SJCRH30 (cell line): Measurements from ENCODE around the gene SUPT20HL2. TPM values are rescaled to one million over a fixed set of nuclear protein-coding genes. Genes with fewer than 3 reads are reported as not detected.
"Not testable (repeated sequence)": the region's sequence is repeated elsewhere in the genome, so short reads cannot be mapped to it uniquely, and the experiment has no call there.

ENCODE experiments used
- DNase-seq, 2 experiments: peaks; one replicate each; pipeline ENCODE4 v3.0.0-alpha.2; 2015 to 2020
- H3K27ac ChIP-seq: fragments of 250-450 bp; sonication (Bioruptor Pico); 2 replicates; pipeline ENCODE4 v1.5.1; 2020; ENCODE audit warnings: mild to moderate bottlenecking, moderate library complexity
- H3K27me3 ChIP-seq: fragments of 250-450 bp; sonication (Bioruptor Pico); 2 replicates; pipeline ENCODE4 v1.5.1; 2020; ENCODE audit warnings: mild to moderate bottlenecking, moderate library complexity
- H3K36me3 ChIP-seq: fragments of 250-450 bp; sonication (Bioruptor Pico); 2 replicates; pipeline ENCODE4 v1.5.1; 2020; ENCODE audit warnings: mild to moderate bottlenecking, moderate library complexity
- H3K4me1 ChIP-seq: fragments of 250-450 bp; sonication (Bioruptor Pico); 2 replicates; pipeline ENCODE4 v1.5.1; 2020; ENCODE audit warnings: mild to moderate bottlenecking, moderate library complexity
- H3K4me3 ChIP-seq: fragments of 250-450 bp; sonication (Bioruptor Pico); 2 replicates; pipeline ENCODE4 v1.5.1; 2020; ENCODE audit warnings: mild to moderate bottlenecking, moderate library complexity
- H3K9me3 ChIP-seq: fragments of 250-450 bp; sonication (Bioruptor Pico); replicated peaks from 2 replicates; pipeline ENCODE4 v1.5.1; 2020; ENCODE audit warnings: mild to moderate bottlenecking, moderate library complexity
- total RNA-seq: library from RNA; depleted of rRNA; stranded (reverse); fragments of >200 nt; shearing (Covaris generic); gene quantifications from 2 replicates; pipeline ENCODE4 v1.2.3, GENCODE V29; 2014; rRNA removed

Gene SUPT20HL2
- 0.05 and 0.18 TPM in 2 replicates for total RNA-seq

DNA sequence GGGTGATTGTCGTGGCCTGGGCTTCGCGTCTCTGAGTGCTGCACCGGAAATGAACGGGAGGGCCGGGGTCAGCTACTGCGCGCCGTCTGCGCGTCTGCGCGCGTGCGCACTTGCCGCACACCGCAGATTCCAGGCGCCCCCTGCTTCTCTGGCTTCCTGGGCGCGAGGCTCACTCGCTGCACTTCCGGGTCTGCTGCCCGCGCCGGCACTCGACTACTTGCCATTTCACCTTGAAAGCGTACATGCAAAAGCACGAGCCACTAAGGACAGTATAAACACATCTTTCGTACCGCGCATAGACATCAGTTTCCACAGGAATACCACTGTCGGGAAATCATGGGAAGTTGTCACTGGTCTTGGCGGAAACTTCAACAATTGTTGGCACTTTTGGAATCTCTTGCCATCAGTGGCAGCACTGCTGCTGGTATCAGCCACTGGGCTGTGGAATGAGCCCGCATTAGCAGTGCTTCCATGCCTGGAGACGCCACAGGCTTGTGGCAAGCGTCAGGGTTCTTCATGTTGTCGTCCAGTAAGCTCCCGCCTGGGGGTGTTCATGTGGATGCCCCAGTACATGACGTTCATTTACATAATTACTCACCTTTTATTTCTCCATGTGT, at the start of gene SUPT20HL2:
Gene SUPT20HL2, minus strand, starts transcription at position 51 of the 617 bp plus-strand sequence. CDS start 754 bp downstream, outside the sequence.
- Histone ChIP-seq H3K4me1 (no peaks in the 10 kb centered on the region), H3K36me3 (no peaks in the 10 kb centered on the region), H3K4me3 (no peak within 1 kb of the TSS), H3K9me3 (no peaks in the 10 kb centered on the region), H3K27me3 (no peaks in the 10 kb centered on the region), H3K27ac (no peak within 1 kb of the TSS)
- DNase-seq = no peak

DNA sequence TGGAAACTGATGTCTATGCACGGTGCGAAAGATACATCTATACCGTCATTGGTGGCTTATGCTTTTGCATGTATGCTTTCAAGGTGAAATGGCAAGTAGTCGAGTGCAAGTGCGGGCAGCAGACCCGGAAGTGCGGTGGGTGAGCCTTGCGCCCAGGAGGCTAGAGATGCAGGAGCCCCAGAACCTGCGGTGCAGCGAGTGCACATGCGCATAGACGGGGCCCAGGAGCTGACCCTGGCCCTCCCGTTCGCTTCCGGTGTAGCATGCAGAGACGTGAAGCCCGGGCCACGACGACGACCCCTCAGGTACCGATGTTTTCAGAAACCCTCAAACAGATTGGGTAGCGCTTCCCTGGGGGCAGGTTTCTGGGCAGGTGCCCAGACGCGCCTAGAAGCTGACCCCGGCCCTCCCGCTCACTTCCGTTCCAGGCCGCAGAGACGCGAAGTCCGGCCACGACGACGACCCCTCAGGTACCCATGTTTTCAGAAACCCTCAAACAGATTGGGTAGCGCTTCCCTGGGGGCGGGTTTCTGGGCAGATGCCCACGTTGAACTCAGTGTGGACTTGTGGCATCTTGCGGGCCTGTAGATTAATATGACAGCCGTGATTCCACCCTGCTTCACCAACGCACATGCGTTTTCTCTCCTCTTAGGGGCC, 48.3 kb upstream of the SUPT20HL2 start:
- not testable (repeated sequence) for H3K9me3 ChIP-seq, H3K4me1 ChIP-seq, H3K36me3 ChIP-seq, DNase-seq, H3K27me3 ChIP-seq, H3K4me3 ChIP-seq, H3K27ac ChIP-seq

DNA sequence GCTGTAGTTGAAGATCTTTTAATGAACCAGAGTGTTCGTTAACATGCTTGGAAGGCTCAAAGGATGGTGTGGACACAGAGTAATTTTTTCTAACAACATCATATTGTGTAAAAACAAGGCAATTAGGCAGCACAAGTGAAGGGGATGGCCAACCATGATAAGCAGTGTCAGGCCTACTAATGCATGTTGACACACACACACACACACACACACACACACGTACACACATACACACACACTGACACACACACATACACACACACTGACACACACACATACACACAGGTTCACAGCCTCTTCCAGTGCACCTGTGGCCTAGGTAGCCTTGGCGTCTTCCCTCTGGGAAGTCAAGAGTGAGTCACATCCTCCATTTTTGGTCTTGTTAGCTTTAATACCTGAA, 46.4 kb upstream of the SUPT20HL2 start, which contains the start of gene SUPT20HL1:
Gene SUPT20HL1, plus strand, starts transcription at position 368 of the 400 bp plus-strand sequence. CDS start 2,122 bp downstream, outside the sequence.
- H3K36me3 ChIP-seq = no peaks in the 10 kb centered on the region
- H3K4me1 ChIP-seq = no peaks in the 10 kb centered on the region
- no peak for DNase-seq
- H3K4me3 ChIP-seq = no peak within 1 kb of the TSS
- no peak within 1 kb of the TSS for H3K27ac ChIP-seq
- no peaks in the 10 kb centered on the region for H3K27me3 ChIP-seq
- H3K9me3 ChIP-seq = no peaks in the 10 kb centered on the region

DNA sequence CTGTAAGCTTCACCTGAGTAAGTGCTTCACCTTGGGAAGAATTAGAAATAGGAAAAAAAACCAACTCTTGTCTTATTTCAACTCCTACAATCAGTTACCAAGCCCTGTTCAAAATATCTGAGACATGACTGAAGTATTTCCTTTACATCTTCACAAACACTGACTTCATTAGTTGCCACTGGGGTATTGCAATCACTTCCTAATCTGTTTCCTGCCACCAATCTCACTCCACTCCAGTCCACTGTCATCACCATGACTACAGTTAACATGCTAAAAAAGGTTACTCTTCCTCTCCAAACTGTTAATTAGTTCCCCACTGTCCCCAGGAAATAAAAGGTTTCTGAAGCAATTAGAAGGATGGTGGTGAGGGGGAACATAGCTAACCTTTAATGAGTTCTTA, 43.2 kb upstream of the SUPT20HL2 start:
- Histone ChIP-seq H3K36me3 (no peaks in the 10 kb centered on the region), H3K27me3 (no peaks in the 10 kb centered on the region), H3K9me3 (no peaks in the 10 kb centered on the region), H3K4me1 (no peaks in the 10 kb centered on the region), H3K27ac (no peak overlapping the region), H3K4me3 (no peak overlapping the region)
- no peak for DNase-seq

- no peaks in the 10 kb centered on the region for H3K9me3 ChIP-seq
- no peak overlapping the region for H3K4me3 ChIP-seq
- DNase-seq = no peak
- H3K27ac ChIP-seq = no peak overlapping the region
- no peaks in the 10 kb centered on the region for H3K4me1 ChIP-seq
- H3K36me3 ChIP-seq = no peaks in the 10 kb centered on the region
- no peaks in the 10 kb centered on the region for H3K27me3 ChIP-seq
Measured at GRCh38 chrX:24355095-24355494, 41.2 kb upstream of the SUPT20HL2 start.

DNA sequence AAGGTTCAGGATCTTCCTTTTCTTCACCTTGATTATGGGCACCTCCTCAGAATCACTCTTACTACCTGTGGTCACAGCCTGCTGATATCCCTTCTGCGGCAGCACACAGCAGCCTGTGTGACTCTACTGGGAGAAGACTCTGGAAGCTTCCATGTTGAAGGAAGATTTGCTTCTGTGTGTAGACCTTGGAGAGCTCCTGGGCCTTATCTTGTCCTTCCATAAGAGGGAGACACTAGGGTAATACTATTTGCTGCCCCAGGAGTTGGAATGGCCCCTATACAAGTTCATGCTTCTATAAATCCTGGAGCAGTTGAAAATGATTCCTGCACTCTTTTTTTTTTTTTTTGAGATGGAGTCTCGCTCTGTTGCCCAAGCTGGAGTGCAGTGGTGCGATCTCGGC, 36.3 kb upstream of the SUPT20HL2 start:
- H3K27ac ChIP-seq = no peak overlapping the region
- no peaks in the 10 kb centered on the region for H3K9me3 ChIP-seq
- no peaks in the 10 kb centered on the region for H3K36me3 ChIP-seq
- no peak overlapping the region for H3K4me3 ChIP-seq
- H3K27me3 ChIP-seq = no peaks in the 10 kb centered on the region
- peaks cover 12% of the 10 kb centered on the region for H3K4me1 ChIP-seq
- no peak for DNase-seq

- Histone ChIP-seq H3K9me3 (no peaks in the 10 kb centered on the region), H3K27me3 (no peaks in the 10 kb centered on the region), H3K4me1 (peaks cover 12% of the 10 kb centered on the region), H3K27ac (no peak overlapping the region), H3K4me3 (no peak overlapping the region), H3K36me3 (no peaks in the 10 kb centered on the region)
- peak; percentile 40 to 71 for DNase-seq
Measured at GRCh38 chrX:24347881-24348280, 34.0 kb upstream of the SUPT20HL2 start.

- no peaks in the 10 kb centered on the region for H3K27me3 ChIP-seq
- H3K4me3 ChIP-seq = no peak overlapping the region
- H3K9me3 ChIP-seq = no peaks in the 10 kb centered on the region
- H3K4me1 ChIP-seq = peaks cover 18% of the 10 kb centered on the region
- no peak overlapping the region for H3K27ac ChIP-seq
- DNase-seq = no peak
- H3K36me3 ChIP-seq = no peaks in the 10 kb centered on the region
Measured at GRCh38 chrX:24343719-24344118, 29.9 kb upstream of the SUPT20HL2 start.

DNA sequence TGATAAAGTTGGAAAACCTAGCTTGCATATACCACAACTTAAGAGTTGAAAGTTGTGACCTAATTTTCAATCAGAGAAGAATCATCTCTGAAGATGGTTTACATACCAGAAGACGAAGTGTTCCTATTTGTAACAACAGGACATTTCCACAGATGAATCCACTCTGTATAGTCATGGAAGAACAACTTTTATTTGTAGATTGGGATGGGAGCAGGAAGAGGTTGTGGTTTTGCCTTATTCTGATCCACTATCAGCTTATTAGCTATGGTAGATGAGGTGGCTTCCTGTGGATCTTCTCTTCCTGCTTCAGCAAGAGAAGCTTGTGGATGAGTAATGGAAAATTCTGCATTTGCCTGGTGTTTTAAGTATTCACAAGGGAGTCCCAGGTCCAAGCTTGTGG, 27.9 kb upstream of the SUPT20HL2 start:
- Histone ChIP-seq H3K27ac (peak overlapping the region; percentile 26; the same call in 1 of the 2 replicates), H3K27me3 (no peaks in the 10 kb centered on the region), H3K9me3 (no peaks in the 10 kb centered on the region), H3K4me3 (no peak overlapping the region), H3K4me1 (0 out of 2 replicates have a peak, but pooled peaks cover 7% of the 10 kb centered on the region), H3K36me3 (no peaks in the 10 kb centered on the region)
- DNase-seq = peak in 1 of 2 experiments; percentile 26

GRCh38 chrX:24340501-24340900, 26.6 kb upstream of the SUPT20HL2 start:
- Histone ChIP-seq H3K4me1 (0 out of 2 replicates have a peak, but pooled peaks cover 7% of the 10 kb centered on the region), H3K27ac (no peak overlapping the region), H3K4me3 (no peak overlapping the region), H3K9me3 (no peaks in the 10 kb centered on the region), H3K27me3 (no peaks in the 10 kb centered on the region), H3K36me3 (no peaks in the 10 kb centered on the region)
- no peak for DNase-seq

DNA sequence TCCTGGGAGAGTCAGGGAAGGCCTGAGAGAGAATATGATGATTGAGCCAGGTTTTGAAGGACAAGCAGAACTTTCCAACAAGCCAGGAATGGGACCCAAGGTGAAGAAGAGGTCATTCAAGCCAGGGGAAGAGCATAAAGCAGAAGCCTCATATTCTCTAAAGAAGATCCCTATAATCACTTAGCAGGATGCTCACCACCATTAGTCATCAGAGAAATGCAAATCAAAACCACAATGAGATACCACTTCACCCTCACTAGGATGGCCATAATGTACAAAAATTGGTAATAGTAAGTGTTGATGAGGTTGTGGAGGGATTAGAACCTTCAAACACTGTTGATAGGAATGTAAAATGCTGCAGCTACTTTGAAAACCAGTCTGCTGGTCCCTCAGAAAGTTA, 26.0 kb upstream of the SUPT20HL2 start:
- H3K27ac ChIP-seq = no peak overlapping the region
- no peaks in the 10 kb centered on the region for H3K9me3 ChIP-seq
- H3K36me3 ChIP-seq = no peaks in the 10 kb centered on the region
- H3K4me3 ChIP-seq = no peak overlapping the region
- H3K4me1 ChIP-seq = 0 out of 2 replicates have a peak, but pooled peaks cover 7% of the 10 kb centered on the region
- no peaks in the 10 kb centered on the region for H3K27me3 ChIP-seq
- DNase-seq = no peak

DNA sequence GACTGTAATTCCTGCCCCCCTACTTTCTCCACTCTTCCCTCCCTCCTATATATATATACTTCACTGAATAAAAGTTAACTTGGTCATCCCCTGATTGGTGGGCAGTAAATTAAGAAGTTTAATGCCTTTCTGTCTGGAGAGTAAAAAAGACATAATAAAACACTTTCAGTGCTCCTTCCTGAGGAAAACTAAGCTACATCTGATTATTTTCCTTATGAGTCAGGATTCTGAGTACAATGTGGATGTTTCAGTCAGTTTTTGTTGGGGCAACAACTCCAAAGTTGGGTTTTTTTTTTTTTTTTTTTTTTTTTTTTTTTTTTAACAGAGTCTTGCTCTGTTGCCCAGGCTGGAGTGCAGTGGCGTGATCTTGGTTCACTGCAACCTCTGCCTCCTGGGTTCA, 22.0 kb upstream of the SUPT20HL2 start:
- Histone ChIP-seq H3K27me3 (no peaks in the 10 kb centered on the region), H3K4me3 (no peak overlapping the region), H3K36me3 (no peaks in the 10 kb centered on the region), H3K27ac (no peak overlapping the region), H3K4me1 (no peaks in the 10 kb centered on the region), H3K9me3 (no peaks in the 10 kb centered on the region)
- no peak for DNase-seq

DNA sequence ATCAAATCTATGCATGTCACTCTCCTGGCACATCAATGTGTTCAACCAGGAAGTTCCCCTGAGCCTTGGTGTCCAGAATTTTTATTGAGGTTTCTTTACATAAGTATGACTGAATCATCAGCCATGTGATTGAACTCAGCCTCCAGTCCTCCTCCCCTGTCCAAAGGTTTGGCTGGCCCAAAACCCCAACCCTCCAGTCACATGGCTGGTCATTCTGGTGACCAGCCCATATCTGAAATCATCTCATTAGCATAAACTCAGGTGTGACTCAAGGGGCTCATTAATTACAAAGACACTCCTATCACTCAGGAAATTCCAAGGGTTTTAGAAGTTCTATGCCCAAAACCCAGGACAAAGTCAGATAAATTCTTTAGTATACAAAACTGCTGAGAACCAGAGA, 20.6 kb upstream of the SUPT20HL2 start:
- Histone ChIP-seq H3K9me3 (no peaks in the 10 kb centered on the region), H3K4me1 (no peaks in the 10 kb centered on the region), H3K27me3 (no peaks in the 10 kb centered on the region), H3K4me3 (no peak overlapping the region), H3K27ac (no peak overlapping the region), H3K36me3 (no peaks in the 10 kb centered on the region)
- DNase-seq = no peak

GRCh38 chrX:24333371-24333770, 19.5 kb upstream of the SUPT20HL2 start:
- Histone ChIP-seq H3K27me3 (no peaks in the 10 kb centered on the region), H3K9me3 (no peaks in the 10 kb centered on the region), H3K27ac (no peak overlapping the region), H3K4me1 (no peaks in the 10 kb centered on the region), H3K36me3 (no peaks in the 10 kb centered on the region), H3K4me3 (no peak overlapping the region)
- no peak for DNase-seq

- DNase-seq = no peak
- H3K27me3 ChIP-seq = no peaks in the 10 kb centered on the region
- no peak overlapping the region for H3K4me3 ChIP-seq
- H3K27ac ChIP-seq = no peak overlapping the region
- H3K36me3 ChIP-seq = no peaks in the 10 kb centered on the region
- H3K4me1 ChIP-seq = no peaks in the 10 kb centered on the region
- H3K9me3 ChIP-seq = no peaks in the 10 kb centered on the region
Measured at GRCh38 chrX:24332878-24333277, 19.0 kb upstream of the SUPT20HL2 start.

GRCh38 chrX:24325231-24325630, 11.4 kb upstream of the SUPT20HL2 start:
- DNase-seq = no peak
- no peak overlapping the region for H3K27ac ChIP-seq

More at GRCh38 chrX:24325231-24325630, 11.4 kb upstream of the SUPT20HL2 start:
- Histone ChIP-seq H3K4me1 (no peaks in the 10 kb centered on the region), H3K4me3 (no peak overlapping the region), H3K36me3 (no peaks in the 10 kb centered on the region), H3K9me3 (no peaks in the 10 kb centered on the region), H3K27me3 (no peaks in the 10 kb centered on the region)
